HG03469 (cell line): ENCODE data around the gene DDC.
"Not testable (repeated sequence)": the region's sequence is repeated elsewhere in the genome, so short reads cannot be mapped to it uniquely, and the experiment has no call there.

ENCODE experiments used
- ATAC-seq: cut with Tn5 transposase; IDR thresholded peaks from one replicate; pipeline ENCODE4 v1.9.1; 2021; ENCODE audit warnings: mild to moderate bottlenecking, moderate library complexity, moderate number of reproducible peaks; ENCODE audit not compliant: unreplicated experiment

Gene DDC

GRCh38 chr7:50589364-50589763 lies 24.2 kb upstream of the DDC start:
- ATAC-seq: no peak

GRCh38 chr7:50588937-50589336 lies 23.7 kb upstream of the DDC start:
- ATAC-seq: no peak

GRCh38 chr7:50587737-50588136 lies 22.5 kb upstream of the DDC start:
- ATAC-seq: no peak

DNA sequence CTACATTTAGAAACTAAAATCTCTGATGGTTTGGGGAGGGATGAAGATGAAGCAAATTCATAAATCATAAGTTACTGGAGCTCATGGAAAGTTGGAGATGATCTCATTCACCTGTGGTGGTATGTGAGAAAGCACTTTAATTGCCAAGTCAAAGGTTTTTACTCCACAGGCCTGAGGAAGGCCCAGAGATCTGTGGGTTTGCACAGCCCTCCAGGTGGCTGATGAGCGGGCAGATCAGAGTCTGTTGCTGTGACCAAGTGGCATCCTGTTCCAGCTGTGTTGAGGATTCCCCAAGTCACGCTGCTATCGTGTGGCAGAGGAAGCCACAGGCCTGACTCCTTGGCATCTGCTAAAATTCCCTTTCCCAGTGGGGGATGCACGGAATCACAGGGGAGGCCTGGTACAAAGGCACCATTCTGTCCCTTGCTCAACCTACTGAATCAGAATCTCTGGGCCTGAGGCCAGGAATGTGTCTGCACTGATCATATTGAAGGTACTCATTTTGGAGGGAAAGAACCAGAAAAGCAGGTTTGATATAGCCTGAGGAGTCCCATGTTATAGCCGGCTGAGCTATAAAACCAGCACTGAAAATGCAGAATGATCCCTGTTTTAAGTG lies 19.7 kb upstream of the DDC start:
- no peak for ATAC-seq

GRCh38 chr7:50584386-50584785 lies 19.2 kb upstream of the DDC start:
- no peak for ATAC-seq

- not testable (repeated sequence) for ATAC-seq
Observed at GRCh38 chr7:50583295-50583694, 18.1 kb upstream of the DDC start.

DNA sequence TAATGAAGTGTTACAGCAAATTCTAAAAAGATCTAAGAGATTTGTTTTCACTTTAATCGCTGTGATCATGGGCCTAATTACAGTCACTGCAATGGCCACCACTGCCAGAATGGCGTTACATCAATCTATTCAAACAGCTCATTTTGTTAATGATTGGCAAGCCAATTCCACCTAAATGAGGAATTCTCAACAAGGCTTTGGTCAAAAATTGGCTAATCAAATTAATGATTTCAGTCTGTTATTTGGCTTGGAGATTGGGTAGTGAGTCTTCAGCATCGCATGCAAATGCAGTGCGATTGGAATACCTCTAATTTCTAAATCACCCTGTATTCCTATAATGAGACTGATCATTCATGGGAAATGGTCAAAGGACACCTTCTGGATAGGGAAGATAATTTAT lies 17.1 kb upstream of the DDC start:
- ATAC-seq: not testable (repeated sequence)

DNA sequence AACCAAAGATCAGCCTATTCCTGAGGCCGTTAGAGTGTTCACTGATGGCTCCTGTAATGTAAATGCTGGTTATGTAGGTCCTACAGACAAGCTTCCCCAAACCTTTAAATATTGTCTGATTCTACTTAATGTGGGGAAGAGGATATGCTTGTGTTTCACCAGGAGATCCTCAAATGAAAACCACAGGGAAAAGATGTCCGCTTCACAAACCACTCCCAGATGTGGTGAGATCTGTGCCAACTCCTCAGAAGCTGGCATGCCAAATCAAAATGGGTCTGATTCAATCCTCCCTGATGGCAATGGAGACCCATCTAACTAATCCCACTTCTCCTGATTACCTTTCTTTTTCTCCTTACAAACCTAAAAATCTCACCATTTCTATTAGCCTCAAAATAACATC lies 15.5 kb upstream of the DDC start:
- not testable (repeated sequence) for ATAC-seq

GRCh38 chr7:50580057-50580456 lies 14.9 kb upstream of the DDC start:
- no peak for ATAC-seq

GRCh38 chr7:50578105-50578504 lies 12.9 kb upstream of the DDC start:
- ATAC-seq: not testable (repeated sequence)

- no peak for ATAC-seq
Observed at GRCh38 chr7:50577569-50577968, 12.4 kb upstream of the DDC start.

GRCh38 chr7:50576388-50576787 lies 11.2 kb upstream of the DDC start:
- ATAC-seq: not testable (repeated sequence)

GRCh38 chr7:50567715-50568261 lies 2.6 kb upstream of the DDC start:
- no peak for ATAC-seq

GRCh38 chr7:50565977-50566376 lies 772 bp upstream of the DDC start:
- ATAC-seq: no peak

DNA sequence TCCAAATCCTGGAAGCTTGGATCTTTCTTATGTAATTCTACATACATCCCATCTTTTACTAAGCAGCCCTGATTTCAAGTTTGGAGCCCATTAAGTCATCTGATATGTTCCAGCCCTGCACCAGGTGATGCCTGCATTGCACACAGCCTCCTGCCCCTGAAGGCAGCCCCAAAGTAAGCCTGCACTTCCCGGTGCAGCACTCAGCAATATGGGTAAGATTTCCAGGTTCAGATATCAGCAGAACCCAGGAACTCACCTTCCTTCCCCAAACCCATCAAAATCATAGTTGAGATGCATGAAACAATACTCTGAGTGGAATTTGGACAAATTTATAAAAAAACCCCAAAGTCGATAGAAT lies 333 bp upstream of the DDC start:
- ATAC-seq: no peak

- ATAC-seq: no peak
Observed at GRCh38 chr7:50564171-50564570, 1.0 kb downstream of the DDC start.

DNA sequence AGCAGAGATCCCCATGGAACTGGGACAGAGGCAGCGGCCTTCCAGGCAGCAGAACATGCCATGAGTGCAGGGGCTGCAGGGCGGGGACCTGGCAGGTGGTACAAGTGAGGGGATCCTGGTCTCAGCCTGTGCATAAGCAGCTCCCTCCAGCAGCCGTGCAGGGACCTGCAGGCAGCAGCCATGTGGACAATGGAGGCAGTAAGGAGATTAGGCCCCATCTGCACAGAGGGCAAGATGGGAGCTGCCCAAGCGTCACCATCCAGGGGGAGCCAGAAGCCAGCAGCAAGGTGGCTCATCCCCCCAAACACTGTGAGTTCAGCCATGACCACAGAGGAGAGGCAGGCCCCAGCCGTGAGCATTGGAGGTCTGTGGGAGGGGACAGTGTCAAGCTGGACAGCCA lies 3.1 kb downstream of the DDC start:
- ATAC-seq: no peak

DNA sequence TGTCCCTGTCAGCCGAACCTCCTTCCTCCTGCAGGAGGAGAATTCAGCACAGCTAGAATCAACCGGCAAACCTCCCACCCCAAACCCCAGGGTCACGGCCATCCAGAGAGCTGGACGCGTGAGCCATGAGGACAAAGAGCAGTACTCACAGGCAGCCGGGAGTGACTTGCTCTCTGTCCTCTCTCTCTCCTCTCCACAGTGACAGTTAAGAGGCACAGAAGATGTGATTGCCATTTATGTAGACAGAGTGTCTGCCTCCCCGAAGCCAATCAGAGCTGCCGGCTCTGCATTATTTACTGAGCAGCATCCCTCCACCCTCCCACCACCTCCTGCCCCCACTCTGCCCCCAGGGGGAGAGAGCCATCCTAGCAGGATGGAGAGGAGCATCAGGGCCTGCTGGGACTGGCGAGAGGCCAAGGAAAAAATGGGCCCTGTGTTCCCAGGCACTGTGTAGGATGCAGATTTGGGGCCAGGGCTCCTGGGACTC lies 4.3 kb downstream of the DDC start:
- ATAC-seq: no peak

DNA sequence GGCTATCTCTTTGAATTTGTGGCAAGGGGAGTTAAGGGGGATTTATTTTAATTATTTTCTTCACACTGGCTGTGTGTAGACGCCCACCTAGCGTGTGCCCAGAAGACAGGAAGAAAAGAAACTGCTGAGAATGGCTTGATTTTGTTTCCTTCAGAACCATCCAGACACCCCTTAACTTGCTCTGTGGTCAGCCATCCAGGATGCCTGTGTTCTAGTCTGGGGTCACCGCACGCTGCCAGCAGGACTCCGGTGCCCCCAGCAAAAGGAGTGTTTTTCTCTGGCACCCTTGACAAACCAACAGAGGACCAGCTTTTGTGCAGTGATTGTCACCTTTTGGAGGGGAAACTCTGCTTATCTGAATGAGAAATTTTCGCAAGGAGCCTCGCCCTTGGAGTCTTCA lies 5.3 kb downstream of the DDC start:
- ATAC-seq: no peak

GRCh38 chr7:50558294-50559053 lies 6.7 kb downstream of the DDC start:
- no peak for ATAC-seq

- ATAC-seq: no peak
Observed at GRCh38 chr7:50557099-50557498, 8.1 kb downstream of the DDC start.

DNA sequence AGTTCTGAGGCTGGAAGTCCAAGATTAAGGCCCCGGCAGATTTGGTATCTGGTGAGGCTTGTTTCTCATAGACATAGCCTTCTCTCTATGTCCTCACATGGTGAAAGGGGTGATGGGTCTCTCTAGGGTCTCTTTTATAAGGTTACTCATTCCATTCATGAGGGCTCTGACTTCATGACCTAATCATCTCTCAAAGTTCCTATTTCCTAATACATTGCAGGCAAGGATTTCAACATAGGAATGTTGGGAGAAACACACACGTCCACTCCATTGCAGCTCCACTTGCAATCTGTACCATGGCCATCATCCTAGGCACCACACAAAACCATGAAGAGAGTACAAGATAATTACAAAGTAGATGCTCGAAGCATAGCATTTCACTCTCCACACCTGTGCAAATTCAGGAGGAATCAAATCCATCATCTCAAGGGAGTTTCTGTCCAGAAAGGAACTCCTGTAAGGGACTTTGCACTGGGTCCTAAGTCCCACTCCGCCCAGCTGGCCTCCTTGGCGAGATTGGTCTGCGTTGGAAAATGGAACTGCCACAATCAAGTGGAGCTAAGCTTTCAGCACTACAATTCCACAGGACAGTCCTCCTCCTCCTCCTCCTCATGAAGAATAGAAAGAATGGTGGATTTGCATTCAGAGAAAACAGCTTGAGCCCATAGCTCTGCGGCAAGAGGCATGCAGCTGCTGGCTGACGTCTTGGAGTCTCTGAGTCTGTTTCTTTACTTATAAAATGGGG lies 8.8 kb downstream of the DDC start:
- no peak for ATAC-seq
